Amniotic epithelial cell (primary cell): ENCODE measurements around the gene ZNF569.
"Not testable (repeated sequence)": the region's sequence is repeated elsewhere in the genome, so short reads cannot be mapped to it uniquely, and the experiment has no call there.

Experiments used
- DNase-seq: peaks from one replicate; pipeline ENCODE4 v3.0.0-alpha.2; 2010; ENCODE audit warnings: low read depth

The ZNF569 gene

GRCh38 chr19:37401078-37401477 is 66.2 kb downstream of the ZNF569 start:
- no peak for DNase-seq

- not testable (repeated sequence) for DNase-seq
Observed at GRCh38 chr19:37391399-37391798, 75.8 kb downstream of the ZNF569 start.

GRCh38 chr19:37389234-37389633 is 78.0 kb downstream of the ZNF569 start:
- DNase-seq: no peak

- DNase-seq: peak; percentile 97
Observed at GRCh38 chr19:37370880-37371661, 96.2 kb downstream of the ZNF569 start, which contains the start of gene ZNF527. Gene ZNF527, plus strand, starts transcription at chr19:37371099. Its CDS starts 3,100 bp downstream, at chr19:37374199.

- DNase-seq: not testable (repeated sequence)
Observed at GRCh38 chr19:37370386-37370879, 96.8 kb downstream of the ZNF569 start.

- DNase-seq: no peak
Observed at GRCh38 chr19:37362733-37363132, 104.5 kb downstream of the ZNF569 start.

- no peak for DNase-seq
Observed at GRCh38 chr19:37361994-37362393, 105.2 kb downstream of the ZNF569 start.
